ENCODE results near the gene TBC1D14. TPM values are rescaled to one million over a fixed set of nuclear protein-coding genes. Genes with fewer than 3 reads are reported as not detected.

The TBC1D14 gene
- total RNA-seq, 4 donors from 2014 or later = 39.8 to 47.0 (median 46.0) TPM

- intact Hi-C loops (cut with DNase I) = no loop called here
- WGBS, 2 donors = 79 to 86% methylated on average over 11 of the region's 11 CpGs
- H3K4me1 ChIP-seq = no peaks in the 10 kb centered on the region
- H3K27me3 ChIP-seq = no peaks in the 10 kb centered on the region
- H3K9me3 ChIP-seq = no peaks in the 10 kb centered on the region
- no peak overlapping the region for H3K4me3 ChIP-seq (replicated peaks in 1 of 3)
- H3K36me3 ChIP-seq = peaks cover 44 to 56% of the 10 kb centered on the region in 2 donors
- no peak for TF ChIP-seq POLR2A (IDR thresholded peaks at IDR 0.05)
- no peak for TF ChIP-seq CTCF (IDR thresholded peaks at IDR 0.05)
- no peak for DNase-seq
- no peak overlapping the region for H3K27ac ChIP-seq
Measured at GRCh38 chr4:6878451-6879059, 31.1 kb upstream of the TBC1D14 start.

GRCh38 chr4:6880691-6881090, 28.9 kb upstream of the TBC1D14 start:
- no peak overlapping the region for H3K27ac ChIP-seq
- intact Hi-C loops (cut with DNase I) = no loop called here
- DNase-seq = no peak
- H3K9me3 ChIP-seq = no peaks in the 10 kb centered on the region
- peaks cover 44 to 46% of the 10 kb centered on the region in 2 donors for H3K36me3 ChIP-seq
- H3K27me3 ChIP-seq = no peaks in the 10 kb centered on the region
- TF ChIP-seq CTCF (IDR thresholded peaks at IDR 0.05) (no peak), POLR2A (IDR thresholded peaks at IDR 0.05) (no peak)
- WGBS, 2 donors = 94 to 96% methylated on average over 7 of the region's 7 CpGs
- H3K4me1 ChIP-seq = no peaks in the 10 kb centered on the region
- H3K4me3 ChIP-seq (replicated peaks in 1 of 3) = no peak overlapping the region

- no peak overlapping the region for H3K27ac ChIP-seq
- no peaks in the 10 kb centered on the region for H3K9me3 ChIP-seq
- peaks cover 40 to 44% of the 10 kb centered on the region in 2 donors for H3K36me3 ChIP-seq
- WGBS, 2 donors = 93 to 95% methylated on average over 16 of the region's 16 CpGs
- H3K4me1 ChIP-seq = peaks cover 0 to 4% of the 10 kb centered on the region in 2 donors
- TF ChIP-seq POLR2A (IDR thresholded peaks at IDR 0.05) (no peak), CTCF (IDR thresholded peaks at IDR 0.05) (no peak)
- no peak overlapping the region for H3K4me3 ChIP-seq (replicated peaks in 1 of 3)
- H3K27me3 ChIP-seq = no peaks in the 10 kb centered on the region
- intact Hi-C loops (cut with DNase I) = no loop called here
- no peak for DNase-seq
Measured at GRCh38 chr4:6881908-6882307, 27.7 kb upstream of the TBC1D14 start.

GRCh38 chr4:6884341-6884870, 25.2 kb upstream of the TBC1D14 start:
- intact Hi-C loops (cut with DNase I) = no loop called here
- Histone ChIP-seq H3K4me1 (peaks cover 0 to 4% of the 10 kb centered on the region in 2 donors), H3K4me3 (replicated peaks in 1 of 3) (no peak overlapping the region), H3K27ac (no peak overlapping the region), H3K27me3 (no peaks in the 10 kb centered on the region), H3K36me3 (peaks cover 20% of the 10 kb centered on the region in 2 donors), H3K9me3 (no peaks in the 10 kb centered on the region)
- DNase-seq = no peak
- TF ChIP-seq CTCF (IDR thresholded peaks at IDR 0.05) (no peak), POLR2A (IDR thresholded peaks at IDR 0.05) (no peak)
- WGBS, 2 donors = 84 to 93% methylated on average over 3 of the region's 3 CpGs

- no peak for TF ChIP-seq CTCF (IDR thresholded peaks at IDR 0.05)
- no peak for TF ChIP-seq POLR2A (IDR thresholded peaks at IDR 0.05)
- intact Hi-C loops (cut with DNase I) = no loop called here
- Histone ChIP-seq H3K4me1 (peaks cover 0 to 4% of the 10 kb centered on the region in 2 donors), H3K27ac (no peak overlapping the region), H3K36me3 (peaks cover 13 to 18% of the 10 kb centered on the region in 2 donors), H3K9me3 (no peaks in the 10 kb centered on the region), H3K4me3 (replicated peaks in 1 of 3) (no peak overlapping the region), H3K27me3 (no peaks in the 10 kb centered on the region)
- DNase-seq = no peak
- WGBS, 2 donors = 47 to 68% methylated on average over 13 to 15 of the region's 15 CpGs
Measured at GRCh38 chr4:6885953-6886557, 23.6 kb upstream of the TBC1D14 start.
